PFSK-1 (cell line): ENCODE data around the gene ACTR1A.

ENCODE experiments used
- POLR2AphosphoS5 ChIP-seq: IDR thresholded peaks from 2 replicates; pipeline ENCODE4 v1.6.1; 2012; ENCODE audit warnings: low read depth, mild to moderate bottlenecking, control low read depth, low read length, moderate library complexity
- SIN3A ChIP-seq: IDR thresholded peaks from 2 replicates; pipeline ENCODE4 v1.6.1; 2012; ENCODE audit warnings: mild to moderate bottlenecking, low read length, moderate library complexity, borderline replicate concordance; ENCODE audit not compliant: insufficient read depth
- TF ChIP-seq, protein P1 (sequence below), 2 experiments: IDR thresholded peaks; 2 replicates each; pipeline versions ENCODE4 v1.6.1 to v1.8.0; 2011 to 2012; ENCODE audit warnings: low read depth in 2 of 2, low read length in 2 of 2, control low read depth in 1 of 2, inconsistent platforms in 1 of 2, mild to moderate bottlenecking in 1 of 2, moderate library complexity in 1 of 2; ENCODE audit not compliant: insufficient read depth in 1 of 2

- TF ChIP-seq SIN3A (no peak), POLR2AphosphoS5 (no peak)
- TF ChIP-seq, protein P1, sequence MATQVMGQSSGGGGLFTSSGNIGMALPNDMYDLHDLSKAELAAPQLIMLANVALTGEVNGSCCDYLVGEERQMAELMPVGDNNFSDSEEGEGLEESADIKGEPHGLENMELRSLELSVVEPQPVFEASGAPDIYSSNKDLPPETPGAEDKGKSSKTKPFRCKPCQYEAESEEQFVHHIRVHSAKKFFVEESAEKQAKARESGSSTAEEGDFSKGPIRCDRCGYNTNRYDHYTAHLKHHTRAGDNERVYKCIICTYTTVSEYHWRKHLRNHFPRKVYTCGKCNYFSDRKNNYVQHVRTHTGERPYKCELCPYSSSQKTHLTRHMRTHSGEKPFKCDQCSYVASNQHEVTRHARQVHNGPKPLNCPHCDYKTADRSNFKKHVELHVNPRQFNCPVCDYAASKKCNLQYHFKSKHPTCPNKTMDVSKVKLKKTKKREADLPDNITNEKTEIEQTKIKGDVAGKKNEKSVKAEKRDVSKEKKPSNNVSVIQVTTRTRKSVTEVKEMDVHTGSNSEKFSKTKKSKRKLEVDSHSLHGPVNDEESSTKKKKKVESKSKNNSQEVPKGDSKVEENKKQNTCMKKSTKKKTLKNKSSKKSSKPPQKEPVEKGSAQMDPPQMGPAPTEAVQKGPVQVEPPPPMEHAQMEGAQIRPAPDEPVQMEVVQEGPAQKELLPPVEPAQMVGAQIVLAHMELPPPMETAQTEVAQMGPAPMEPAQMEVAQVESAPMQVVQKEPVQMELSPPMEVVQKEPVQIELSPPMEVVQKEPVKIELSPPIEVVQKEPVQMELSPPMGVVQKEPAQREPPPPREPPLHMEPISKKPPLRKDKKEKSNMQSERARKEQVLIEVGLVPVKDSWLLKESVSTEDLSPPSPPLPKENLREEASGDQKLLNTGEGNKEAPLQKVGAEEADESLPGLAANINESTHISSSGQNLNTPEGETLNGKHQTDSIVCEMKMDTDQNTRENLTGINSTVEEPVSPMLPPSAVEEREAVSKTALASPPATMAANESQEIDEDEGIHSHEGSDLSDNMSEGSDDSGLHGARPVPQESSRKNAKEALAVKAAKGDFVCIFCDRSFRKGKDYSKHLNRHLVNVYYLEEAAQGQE (IDR thresholded peaks at IDR 0.05; ENCODE audit: insufficient read depth in 1 of 2, low read depth in 2 of 2, low read length in 2 of 2): no peak
Measured at GRCh38 chr10:102467318-102467717, 35.2 kb downstream of the ACTR1A start.
